Measurements from ENCODE around the gene CD164L2. TPM values are rescaled to one million over a fixed set of nuclear protein-coding genes. Genes with fewer than 3 reads are reported as not detected.

CD164L2 gene
- total and polyA plus RNA-seq, 2 donors (not counting 1 experiment from before 2014, with no cell fraction given), result not detected

DNA sequence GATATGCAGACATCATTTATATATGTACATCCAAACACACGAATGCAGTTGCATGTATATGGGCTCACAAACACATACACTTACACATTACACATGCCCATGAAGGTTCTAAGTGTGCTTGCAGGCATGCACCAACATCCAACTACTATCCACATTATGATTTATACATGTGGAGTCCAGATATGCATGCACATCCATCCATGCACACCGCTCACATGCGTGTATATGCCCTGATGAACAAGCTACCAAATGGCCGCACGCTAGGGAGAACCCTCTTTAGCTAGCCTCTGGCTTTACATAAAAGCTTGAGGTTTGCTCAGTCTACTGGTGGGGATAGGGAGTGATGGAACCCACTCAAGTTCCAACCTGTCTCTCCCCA is 17.8 kb upstream of the CD164L2 start:
- DNase-seq, result no peak
- intact Hi-C loops (cut with micrococcal nuclease), result no loop called here
- no peaks in the 10 kb centered on the region for H3K27me3 ChIP-seq (replicated peaks in 1 of 4; ENCODE audit: control extremely low read depth in 1 of 4, control insufficient read depth in 3 of 4, insufficient read depth in 4 of 4, low read length in 3 of 4)
- H3K27ac ChIP-seq (ENCODE audit: low read length in 2 of 2), result no peak overlapping the region
- H3K79me2 ChIP-seq (ENCODE audit: control insufficient read depth, insufficient read depth, low read length), result no peaks in the 10 kb centered on the region
- H3K4me1 ChIP-seq (ENCODE audit: control insufficient read depth in 2 of 2, insufficient read depth in 2 of 2, low read length in 2 of 2), result peaks cover 34 to 45% of the 10 kb centered on the region in 2 donors
- TF ChIP-seq EZH2 (IDR thresholded peaks at IDR 0.05; ENCODE audit: borderline replicate concordance, insufficient read depth, low read depth, low read length, poor library complexity, severe bottlenecking) (no peak), CTCF (IDR thresholded peaks at IDR 0.05) (no peak)
- Mint-ChIP-seq H3K27me3 (no peaks in the 10 kb centered on the region), H3K4me1 (peaks cover 44% of the 10 kb centered on the region), H3K4me3 (no peak overlapping the region), H3K27ac (peak overlapping the region; percentile 77), H3K9me3 (ENCODE audit: insufficient read depth) (no peaks in the 10 kb centered on the region)
- no peak overlapping the region for H3K4me2 ChIP-seq (replicated peaks; ENCODE audit: low read depth, low read length, poor library complexity, severe bottlenecking)
- WGBS (ENCODE audit: insufficient coverage), result 100% methylated on average over 1 of the region's 5 CpGs
- H2AFZ ChIP-seq (ENCODE audit: insufficient read depth, low read depth, low read length, poor library complexity, severe bottlenecking), result no peak overlapping the region
- ATAC-seq (ENCODE audit: low read depth), result no peak
- no peak overlapping the region for H3K9ac ChIP-seq (ENCODE audit: low read length)
- H4K20me1 ChIP-seq (ENCODE audit: control insufficient read depth, insufficient read depth, low read length, poor library complexity, severe bottlenecking), result no peaks in the 10 kb centered on the region
- POLR2A ChIA-PET, result interaction anchor here (0.6 kb wide), 1 partner anchor 333 kb away, joined by 6 read pairs; no protein-coding TSS in a partner anchor
- no peaks in the 10 kb centered on the region for H3K36me3 ChIP-seq (replicated peaks in 1 of 2; ENCODE audit: control extremely low read depth in 1 of 2, control insufficient read depth in 1 of 2, extremely low read depth in 1 of 2, insufficient read depth in 2 of 2, low read length in 1 of 2)
- H3K4me3 ChIP-seq (ENCODE audit: control extremely low read depth in 1 of 5, extremely low read depth in 1 of 5, insufficient read depth in 1 of 5, low read depth in 2 of 5, low read length in 4 of 5), result no peak overlapping the region
- CTCF ChIA-PET, result interaction anchor here (0.5 to 5.6 kb wide), 9 partner anchors 12 to 264 kb away, joined by 3 to 114 read pairs (median 5); partner anchors contain the start of genes AHDC1 and SYTL1
- no peaks in the 10 kb centered on the region for H3K9me3 ChIP-seq (ENCODE audit: control extremely low read depth in 1 of 3, control insufficient read depth in 2 of 3, insufficient read depth in 1 of 3, low read length in 2 of 3)

GRCh38 chr1:27400082-27400962 is 17.2 kb upstream of the CD164L2 start:
- Mint-ChIP-seq H3K27me3 (no peaks in the 10 kb centered on the region), H3K27ac (peak overlapping the region; percentile 10), H3K4me1 (peaks cover 42% of the 10 kb centered on the region), H3K4me3 (no peak overlapping the region), H3K9me3 (ENCODE audit: insufficient read depth) (no peaks in the 10 kb centered on the region)
- 88% methylated on average over 12 of the region's 13 CpGs for WGBS (ENCODE audit: insufficient coverage)
- Histone ChIP-seq H3K4me1 (ENCODE audit: control insufficient read depth in 2 of 2, insufficient read depth in 2 of 2, low read length in 2 of 2) (peaks cover 34 to 48% of the 10 kb centered on the region in 2 donors), H3K9ac (ENCODE audit: low read length) (no peak overlapping the region), H3K27ac (ENCODE audit: low read length in 2 of 2) (no peak overlapping the region), H3K4me3 (ENCODE audit: control extremely low read depth in 1 of 5, extremely low read depth in 1 of 5, insufficient read depth in 1 of 5, low read depth in 2 of 5, low read length in 4 of 5) (no peak overlapping the region), H3K36me3 (replicated peaks in 1 of 2; ENCODE audit: control extremely low read depth in 1 of 2, control insufficient read depth in 1 of 2, extremely low read depth in 1 of 2, insufficient read depth in 2 of 2, low read length in 1 of 2) (no peaks in the 10 kb centered on the region), H3K9me3 (ENCODE audit: control extremely low read depth in 1 of 3, control insufficient read depth in 2 of 3, insufficient read depth in 1 of 3, low read length in 2 of 3) (no peaks in the 10 kb centered on the region), H2AFZ (ENCODE audit: insufficient read depth, low read depth, low read length, poor library complexity, severe bottlenecking) (no peak overlapping the region), H4K20me1 (ENCODE audit: control insufficient read depth, insufficient read depth, low read length, poor library complexity, severe bottlenecking) (no peaks in the 10 kb centered on the region), H3K4me2 (replicated peaks; ENCODE audit: low read depth, low read length, poor library complexity, severe bottlenecking) (no peak overlapping the region), H3K79me2 (ENCODE audit: control insufficient read depth, insufficient read depth, low read length) (no peaks in the 10 kb centered on the region), H3K27me3 (replicated peaks in 1 of 4; ENCODE audit: control extremely low read depth in 1 of 4, control insufficient read depth in 3 of 4, insufficient read depth in 4 of 4, low read length in 3 of 4) (no peaks in the 10 kb centered on the region)
- TF ChIP-seq CTCF (IDR thresholded peaks at IDR 0.05), result no peak
- TF ChIP-seq EZH2 (IDR thresholded peaks at IDR 0.05; ENCODE audit: borderline replicate concordance, insufficient read depth, low read depth, low read length, poor library complexity, severe bottlenecking), result no peak
- intact Hi-C loops (cut with micrococcal nuclease), result no loop called here
- ChIA-PET POLR2A (no interaction called here), CTCF (interaction anchor here (0.5 to 7.8 kb wide), 10 partner anchors 13 to 364 kb away, joined by 3 to 402 read pairs (median 4); partner anchors contain the start of gene AHDC1)
- DNase-seq (no peak), ATAC-seq (ENCODE audit: low read depth) (no peak)
